GM08714 (cell line): Measurements from ENCODE around the gene VAV2.

Experiments
- H3K4me3 ChIP-seq: fragments of 200-500 bp; sonication (Bioruptor generic); 2 replicates; pipeline ENCODE4 v1.5.1; 2014; ENCODE audit warnings: mild to moderate bottlenecking, low read length, inconsistent platforms
- ZNF274 ChIP-seq: IDR thresholded peaks from 2 replicates; pipeline ENCODE4 v1.6.1; 2012; ENCODE audit warnings: mild to moderate bottlenecking, low read depth, low read length

Gene VAV2

GRCh38 chr9:133986774-133987445 lies 5.2 kb downstream of the VAV2 start:
- TF ChIP-seq ZNF274 = no peak
- H3K4me3 ChIP-seq = no peak overlapping the region

GRCh38 chr9:133986061-133986460 lies 6.1 kb downstream of the VAV2 start:
- no peak for TF ChIP-seq ZNF274
- no peak overlapping the region for H3K4me3 ChIP-seq

- H3K4me3 ChIP-seq = no peak overlapping the region
- TF ChIP-seq ZNF274 = no peak
Measured at GRCh38 chr9:133982971-133983720, 9.0 kb downstream of the VAV2 start.

- no peak for TF ChIP-seq ZNF274
- no peak overlapping the region for H3K4me3 ChIP-seq
Measured at GRCh38 chr9:133981958-133982681, 10.0 kb downstream of the VAV2 start.

- TF ChIP-seq ZNF274 = no peak
Measured at GRCh38 chr9:133981589-133981957, 10.6 kb downstream of the VAV2 start.

GRCh38 chr9:133980864-133981588 lies 11.1 kb downstream of the VAV2 start:
- no peak overlapping the region for H3K4me3 ChIP-seq
- no peak for TF ChIP-seq ZNF274

More at GRCh38 chr9:133981589-133981957, 10.6 kb downstream of the VAV2 start:
- H3K4me3 ChIP-seq = no peak overlapping the region

GRCh38 chr9:133979921-133980863 lies 11.9 kb downstream of the VAV2 start:
- no peak for TF ChIP-seq ZNF274
- no peak overlapping the region; the same call in 1 of the 2 replicates for H3K4me3 ChIP-seq

GRCh38 chr9:133979273-133979920 lies 12.7 kb downstream of the VAV2 start:
- TF ChIP-seq ZNF274 = no peak
- no peak overlapping the region; the same call in 1 of the 2 replicates for H3K4me3 ChIP-seq

- no peak for TF ChIP-seq ZNF274
- no peak overlapping the region for H3K4me3 ChIP-seq
Measured at GRCh38 chr9:133978899-133979272, 13.2 kb downstream of the VAV2 start.

GRCh38 chr9:133978226-133978898 lies 13.8 kb downstream of the VAV2 start:
- no peak for TF ChIP-seq ZNF274
- no peak overlapping the region for H3K4me3 ChIP-seq

GRCh38 chr9:133977421-133978201 lies 14.5 kb downstream of the VAV2 start:
- no peak overlapping the region for H3K4me3 ChIP-seq
- no peak for TF ChIP-seq ZNF274

GRCh38 chr9:133976887-133977286 lies 15.2 kb downstream of the VAV2 start:
- TF ChIP-seq ZNF274 = no peak
- no peak overlapping the region for H3K4me3 ChIP-seq
